Trophoblast cell (in vitro differentiated cells and primary cell): ENCODE results near the gene WWP2.

Experiments used
- DNase-seq, 2 donors: peaks; one replicate each; pipeline ENCODE4 v3.0.0-alpha.2; 2016
- H2AFZ ChIP-seq: 2 replicates; pipeline ENCODE4 v1.6.1; 2013; ENCODE audit warnings: low read length, moderate library complexity, mild to moderate bottlenecking; ENCODE audit not compliant: insufficient read depth, poor library complexity
- H2AK5ac ChIP-seq: 2 replicates; pipeline ENCODE4 v1.6.1; 2013; ENCODE audit warnings: mild to moderate bottlenecking, low read length
- H2BK120ac ChIP-seq: 2 replicates; pipeline ENCODE4 v1.6.1; 2013; ENCODE audit warnings: low read length, mild to moderate bottlenecking, moderate library complexity; ENCODE audit not compliant: insufficient read depth, poor library complexity
- H2BK12ac ChIP-seq: 2 replicates; pipeline ENCODE4 v1.6.1; 2013; ENCODE audit warnings: mild to moderate bottlenecking, low read length, moderate library complexity
- H2BK5ac ChIP-seq: 2 replicates; pipeline ENCODE4 v1.6.1; 2013; ENCODE audit warnings: low read length, low read depth, moderate library complexity, mild to moderate bottlenecking; ENCODE audit not compliant: poor library complexity
- H3K14ac ChIP-seq: 2 replicates; pipeline ENCODE4 v1.6.1; 2013; ENCODE audit warnings: mild to moderate bottlenecking, low read length
- H3K18ac ChIP-seq: 2 replicates; pipeline ENCODE4 v1.6.1; 2013; ENCODE audit warnings: mild to moderate bottlenecking, low read length
- H3K23ac ChIP-seq: 2 replicates; pipeline ENCODE4 v1.6.1; 2013; ENCODE audit warnings: low read length
- H3K27ac ChIP-seq: 2 replicates; pipeline ENCODE4 v1.5.1; 2013; ENCODE audit warnings: low read depth, mild to moderate bottlenecking, inconsistent platforms, low read length, moderate library complexity
- H3K27me3 ChIP-seq: 2 replicates; pipeline ENCODE4 v1.6.1; 2013; ENCODE audit warnings: inconsistent platforms, mild to moderate bottlenecking, low read length, moderate library complexity; ENCODE audit not compliant: insufficient read depth
- H3K36me3 ChIP-seq, 2 experiments: 1 replicate in 1 of 2; 2 replicates in 1 of 2; pipeline ENCODE4 v1.6.1; 2013; ENCODE audit warnings: low read length in 2 of 2, mild to moderate bottlenecking in 2 of 2, moderate library complexity in 1 of 2; ENCODE audit not compliant: insufficient read depth in 2 of 2, control insufficient read depth in 1 of 2
- H3K4ac ChIP-seq: 2 replicates; pipeline ENCODE4 v1.6.1; 2013; ENCODE audit warnings: low read depth, mild to moderate bottlenecking, low read length, moderate library complexity
- H3K4me1 ChIP-seq, 2 experiments: 1 replicate in 1 of 2; 2 replicates in 1 of 2; pipeline ENCODE4 v1.6.1; 2013; ENCODE audit warnings: low read length in 2 of 2, mild to moderate bottlenecking in 2 of 2, moderate library complexity in 1 of 2; ENCODE audit not compliant: insufficient read depth in 2 of 2, control insufficient read depth in 1 of 2
- H3K4me2 ChIP-seq: 2 replicates; pipeline ENCODE4 v1.6.1; 2013; ENCODE audit warnings: inconsistent platforms, mild to moderate bottlenecking, low read length, moderate library complexity
- H3K4me3 ChIP-seq: 2 replicates; pipeline ENCODE4 v1.5.1; 2013; ENCODE audit warnings: mild to moderate bottlenecking, low read depth, low read length, inconsistent platforms
- H3K79me1 ChIP-seq: one replicate; pipeline ENCODE4 v1.6.1; 2013; ENCODE audit warnings: low read length
- H3K79me2 ChIP-seq: 2 replicates; pipeline ENCODE4 v1.6.1; 2013; ENCODE audit warnings: low read length, mild to moderate bottlenecking; ENCODE audit not compliant: control insufficient read depth, insufficient read depth, poor library complexity
- H3K9ac ChIP-seq: 2 replicates; pipeline ENCODE4 v1.6.1; 2013; ENCODE audit warnings: mild to moderate bottlenecking, low read length
- H3K9me3 ChIP-seq: 2 replicates; pipeline ENCODE4 v1.6.1; 2013; ENCODE audit warnings: low read depth, mild to moderate bottlenecking, control low read depth, inconsistent platforms, low read length; ENCODE audit not compliant: insufficient read depth
- H4K12ac ChIP-seq: 2 replicates; pipeline ENCODE4 v1.6.1; 2013; ENCODE audit warnings: low read depth, mild to moderate bottlenecking, low read length, moderate library complexity
- H4K8ac ChIP-seq: 2 replicates; pipeline ENCODE4 v1.6.1; 2013; ENCODE audit warnings: low read depth, mild to moderate bottlenecking, low read length, moderate library complexity
- H4K91ac ChIP-seq: one replicate; pipeline ENCODE4 v1.6.1; 2013; ENCODE audit warnings: low read depth, mild to moderate bottlenecking, low read length, moderate library complexity
- WGBS: extraction: QIAGEN DNeasy Blood & Tissue Kit; methylation state at CpG from one replicate; pipeline ENCODE4 v1.1.7; 2013; ENCODE audit warnings: missing lambda C conversion rate; ENCODE audit not compliant: insufficient read length, insufficient coverage; ENCODE audit errors: extremely low coverage; 5-methylcytosine and 5-hydroxymethylcytosine counted together

Gene WWP2

DNA sequence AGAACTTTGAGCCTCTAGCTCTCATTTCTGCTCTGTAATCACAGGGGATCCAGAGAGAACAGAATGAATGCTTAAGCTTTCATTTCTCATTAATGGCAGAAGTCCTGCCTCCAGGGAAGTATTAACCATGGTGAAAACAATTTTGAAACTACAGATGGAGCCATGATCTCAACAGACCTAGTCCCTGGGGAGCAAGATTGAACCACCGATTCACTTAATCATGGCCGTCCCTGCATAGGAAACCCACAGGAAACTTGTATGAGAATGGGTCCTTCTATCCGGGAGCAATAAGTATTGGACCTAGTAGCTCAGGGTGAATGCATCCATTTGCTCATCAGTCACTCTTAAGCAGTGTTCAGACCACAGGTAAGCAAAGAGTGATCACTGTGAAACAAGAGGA, 148.8 kb downstream of the WWP2 start:
- no CpG with 5 or more reads among the region's 3 CpGs for WGBS
- H3K23ac ChIP-seq: no peak overlapping the region

DNA sequence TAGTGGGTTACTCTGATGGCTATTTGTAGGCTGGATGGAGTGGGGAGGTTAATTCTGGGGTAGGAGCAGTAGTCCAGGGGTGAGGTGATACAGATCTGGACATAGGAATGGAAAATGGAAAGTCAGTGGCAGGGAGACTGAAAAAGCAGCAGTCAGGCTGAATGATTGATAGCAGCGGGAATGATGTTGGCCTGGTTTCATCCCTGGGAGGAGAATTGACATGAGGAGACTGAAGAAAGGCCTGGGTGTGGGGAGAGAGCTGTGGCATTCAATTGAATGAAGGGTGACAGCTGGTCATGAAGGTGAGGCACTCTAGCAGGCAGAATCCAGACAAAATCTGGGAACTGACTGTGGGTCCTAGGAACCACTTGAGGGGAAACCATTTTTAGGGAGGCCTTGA, 154.3 kb downstream of the WWP2 start:
- H3K9me3 ChIP-seq: no peaks in the 10 kb centered on the region
- H3K14ac ChIP-seq: no peak overlapping the region
- peak overlapping the region; percentile 16 for H3K4me2 ChIP-seq
- no peak overlapping the region for H3K27ac ChIP-seq
- H2AFZ ChIP-seq: no peak overlapping the region
- H4K91ac ChIP-seq: no peak overlapping the region
- no peak overlapping the region for H2AK5ac ChIP-seq
- H3K79me2 ChIP-seq: no peaks in the 10 kb centered on the region
- peak; percentile 71 to 90 for DNase-seq
- H3K4me1 ChIP-seq: peaks cover 14 to 21% of the 10 kb centered on the region in 2 experiments
- no peak overlapping the region for H2BK12ac ChIP-seq
- H4K8ac ChIP-seq: no peak overlapping the region
- H3K27me3 ChIP-seq: no peaks in the 10 kb centered on the region
- no peak overlapping the region for H3K23ac ChIP-seq
- H2BK120ac ChIP-seq: no peak overlapping the region
- no peak overlapping the region for H3K18ac ChIP-seq
- H3K36me3 ChIP-seq: no peaks in the 10 kb centered on the region
- H3K4ac ChIP-seq: no peak overlapping the region
- no peak overlapping the region for H2BK5ac ChIP-seq
- H4K12ac ChIP-seq: no peak overlapping the region
- WGBS: no CpG with 5 or more reads among the region's 1 CpG
- H3K79me1 ChIP-seq: no peaks in the 10 kb centered on the region
- H3K4me3 ChIP-seq: no peak overlapping the region
- H3K9ac ChIP-seq: no peak overlapping the region

More for the DNA sequence above, 148.8 kb downstream of the WWP2 start:
- Histone ChIP-seq H4K8ac (no peak overlapping the region), H3K18ac (no peak overlapping the region), H4K12ac (no peak overlapping the region), H3K79me2 (no peaks in the 10 kb centered on the region), H3K4me2 (no peak overlapping the region), H3K27me3 (no peaks in the 10 kb centered on the region), H2AK5ac (no peak overlapping the region), H4K91ac (no peak overlapping the region), H3K36me3 (peaks cover 0 to 4% of the 10 kb centered on the region in 2 experiments), H3K4me3 (no peak overlapping the region), H2AFZ (no peak overlapping the region), H3K9me3 (no peaks in the 10 kb centered on the region), H3K79me1 (no peaks in the 10 kb centered on the region), H3K14ac (no peak overlapping the region), H2BK12ac (no peak overlapping the region), H3K4me1 (peaks cover 0 to under 1% of the 10 kb centered on the region in 2 experiments), H3K4ac (no peak overlapping the region), H2BK120ac (no peak overlapping the region), H2BK5ac (no peak overlapping the region), H3K9ac (no peak overlapping the region), H3K27ac (no peak overlapping the region)
- no peak for DNase-seq

DNA sequence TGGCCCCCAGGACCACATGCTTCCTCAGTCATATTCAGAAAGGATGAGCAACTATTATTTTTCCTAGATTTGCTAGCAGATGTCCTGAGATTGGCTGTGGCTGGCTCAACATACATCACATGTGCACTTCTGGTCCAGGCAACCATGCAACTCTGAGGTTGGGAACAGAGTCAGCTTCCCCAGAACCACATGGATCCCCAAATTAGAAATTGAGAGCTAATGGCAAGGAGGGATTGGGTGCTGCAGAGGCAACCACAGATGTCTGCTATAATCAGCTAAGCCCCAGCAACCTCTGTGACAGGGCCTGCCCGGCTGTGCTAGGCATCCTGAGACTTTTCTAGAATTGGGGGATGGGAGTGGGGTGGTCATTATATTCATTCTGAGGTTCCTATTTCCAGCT, 155.2 kb downstream of the WWP2 start:
- no peak overlapping the region for H4K91ac ChIP-seq
- no CpG with 5 or more reads among the region's 1 CpG for WGBS

DNA sequence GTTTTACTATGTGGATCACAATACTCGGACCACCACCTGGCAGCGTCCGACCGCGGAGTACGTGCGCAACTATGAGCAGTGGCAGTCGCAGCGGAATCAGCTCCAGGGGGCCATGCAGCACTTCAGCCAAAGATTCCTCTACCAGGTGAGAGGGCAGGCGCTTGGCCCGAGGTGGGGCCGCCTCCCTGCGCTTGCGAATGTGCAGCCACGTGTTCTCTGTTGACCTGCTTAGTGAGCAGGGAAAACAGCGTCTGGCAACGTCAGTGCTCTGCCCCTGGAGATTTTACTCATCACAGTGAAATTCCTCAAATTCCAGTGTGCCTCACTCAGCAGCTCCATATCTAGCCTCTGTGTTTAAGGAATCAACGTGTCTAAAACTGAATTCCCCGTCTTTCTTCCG, 155.6 kb downstream of the WWP2 start:
- peak; percentile 98 for DNase-seq
- H3K4me2 ChIP-seq: peak overlapping the region; percentile 49
- no peak overlapping the region for H3K4me3 ChIP-seq
- H3K79me1 ChIP-seq: no peaks in the 10 kb centered on the region
- no peak overlapping the region for H2BK120ac ChIP-seq
- no peak overlapping the region for H2AFZ ChIP-seq
- no peaks in the 10 kb centered on the region for H3K79me2 ChIP-seq
- no peak overlapping the region for H4K8ac ChIP-seq
- H3K27me3 ChIP-seq: no peaks in the 10 kb centered on the region
- H2BK5ac ChIP-seq: no peak overlapping the region
- no CpG with 5 or more reads among the region's 20 CpGs for whole genome bisulfite sequencing
- peak overlapping the region; percentile 11 for H3K27ac ChIP-seq
- H3K9ac ChIP-seq: no peak overlapping the region
- no peak overlapping the region for H4K12ac ChIP-seq
- no peak overlapping the region for H2AK5ac ChIP-seq
- H3K36me3 ChIP-seq: no peaks in the 10 kb centered on the region
- H2BK12ac ChIP-seq: no peak overlapping the region
- H3K4ac ChIP-seq: no peak overlapping the region
- H3K18ac ChIP-seq: no peak overlapping the region
- H3K9me3 ChIP-seq: no peaks in the 10 kb centered on the region
- H4K91ac ChIP-seq: no peak overlapping the region
- no peak overlapping the region for H3K14ac ChIP-seq
- H3K4me1 ChIP-seq: peaks cover 14 to 21% of the 10 kb centered on the region in 2 experiments
- no peak overlapping the region for H3K23ac ChIP-seq

More for the DNA sequence above, 155.2 kb downstream of the WWP2 start:
- Histone ChIP-seq H3K23ac (no peak overlapping the region), H2BK5ac (no peak overlapping the region), H4K8ac (no peak overlapping the region), H3K18ac (no peak overlapping the region), H2AFZ (no peak overlapping the region), H3K79me2 (no peaks in the 10 kb centered on the region), H3K4me1 (peaks cover 14 to 21% of the 10 kb centered on the region in 2 experiments), H3K79me1 (no peaks in the 10 kb centered on the region), H4K12ac (no peak overlapping the region), H3K27ac (no peak overlapping the region), H3K4ac (no peak overlapping the region), H2AK5ac (no peak overlapping the region), H3K9ac (no peak overlapping the region), H3K14ac (no peak overlapping the region), H3K4me3 (no peak overlapping the region), H3K4me2 (peak overlapping the region; percentile 49), H2BK120ac (no peak overlapping the region), H3K36me3 (no peaks in the 10 kb centered on the region), H2BK12ac (no peak overlapping the region), H3K9me3 (no peaks in the 10 kb centered on the region), H3K27me3 (no peaks in the 10 kb centered on the region)
- DNase-seq: no peak
